ENCODE results near the gene CASR. TPM values are rescaled to one million over a fixed set of nuclear protein-coding genes. Genes with fewer than 3 reads are reported as not detected.

Gene CASR
- total RNA-seq, 1 experiment from 2014 or later: 0.02 TPM

DNA sequence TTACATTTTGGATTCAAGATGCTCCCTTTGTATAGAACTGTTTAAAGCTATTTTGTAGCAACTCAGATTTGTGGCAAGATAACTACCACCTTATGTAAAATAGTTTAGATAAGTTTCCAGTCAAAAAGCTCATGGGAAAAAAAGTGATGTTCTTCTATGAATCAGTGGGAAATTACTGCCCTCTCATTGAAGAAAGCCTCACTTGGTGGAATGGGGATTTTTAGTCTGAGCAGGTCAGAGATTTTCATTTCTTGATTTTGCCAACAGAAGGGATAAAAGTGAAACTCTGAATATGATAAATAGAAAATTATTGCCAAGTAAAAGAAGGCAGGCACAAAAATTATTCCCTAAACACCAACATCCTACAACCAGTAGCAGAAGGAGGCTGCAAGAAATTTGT lies 115.7 kb downstream of the CASR start:
- Mint-ChIP-seq H3K9me3 (peaks cover 0 to 1% of the 10 kb centered on the region in 2 experiments; a peak in 1 of 5 replicates), H3K27me3 (ENCODE audit: low read depth) (no peaks in the 10 kb centered on the region), H3K36me3 (ENCODE audit: insufficient read depth in 1 of 3, low read depth in 3 of 3) (no peaks in the 10 kb centered on the region; a peak in 1 of 7 replicates), H3K4me3 (no peak overlapping the region), H3K27ac (no peak overlapping the region), H3K4me1 (no peaks in the 10 kb centered on the region)
- H2BK15ac ChIP-seq (ENCODE audit: low read depth, low read length): no peak overlapping the region
- no peak overlapping the region for H3K18ac ChIP-seq (ENCODE audit: insufficient read length, low read depth, low read length)
- H3K9ac ChIP-seq (ENCODE audit: extremely low read depth, insufficient read length, low read length): no peak overlapping the region
- no peak overlapping the region for H2BK12ac ChIP-seq (ENCODE audit: insufficient read length, low read depth, low read length)
- no peaks in the 10 kb centered on the region for H3K4me1 ChIP-seq (ENCODE audit: insufficient read depth, low read length)
- no peak overlapping the region for H2AK5ac ChIP-seq (ENCODE audit: insufficient read length, low read length)
- H3K4ac ChIP-seq (ENCODE audit: low read depth, low read length): no peak overlapping the region
- H2BK5ac ChIP-seq (ENCODE audit: insufficient read length, low read length): no peak overlapping the region
- H4K20me1 ChIP-seq (ENCODE audit: control insufficient read depth, insufficient read depth, insufficient read length): no peaks in the 10 kb centered on the region
- H3K23ac ChIP-seq (ENCODE audit: insufficient read length, low read depth, low read length): no peak overlapping the region
- H3K4me2 ChIP-seq (ENCODE audit: insufficient read depth, insufficient read length, low read length): no peak overlapping the region
- H4K5ac ChIP-seq (ENCODE audit: insufficient read length, low read depth, low read length): no peak overlapping the region
- H2BK120ac ChIP-seq (ENCODE audit: low read depth, low read length, poor library complexity, severe bottlenecking): no peak overlapping the region
- no peak overlapping the region for H2AFZ ChIP-seq (ENCODE audit: low read length)
- TF ChIP-seq, protein P1, sequence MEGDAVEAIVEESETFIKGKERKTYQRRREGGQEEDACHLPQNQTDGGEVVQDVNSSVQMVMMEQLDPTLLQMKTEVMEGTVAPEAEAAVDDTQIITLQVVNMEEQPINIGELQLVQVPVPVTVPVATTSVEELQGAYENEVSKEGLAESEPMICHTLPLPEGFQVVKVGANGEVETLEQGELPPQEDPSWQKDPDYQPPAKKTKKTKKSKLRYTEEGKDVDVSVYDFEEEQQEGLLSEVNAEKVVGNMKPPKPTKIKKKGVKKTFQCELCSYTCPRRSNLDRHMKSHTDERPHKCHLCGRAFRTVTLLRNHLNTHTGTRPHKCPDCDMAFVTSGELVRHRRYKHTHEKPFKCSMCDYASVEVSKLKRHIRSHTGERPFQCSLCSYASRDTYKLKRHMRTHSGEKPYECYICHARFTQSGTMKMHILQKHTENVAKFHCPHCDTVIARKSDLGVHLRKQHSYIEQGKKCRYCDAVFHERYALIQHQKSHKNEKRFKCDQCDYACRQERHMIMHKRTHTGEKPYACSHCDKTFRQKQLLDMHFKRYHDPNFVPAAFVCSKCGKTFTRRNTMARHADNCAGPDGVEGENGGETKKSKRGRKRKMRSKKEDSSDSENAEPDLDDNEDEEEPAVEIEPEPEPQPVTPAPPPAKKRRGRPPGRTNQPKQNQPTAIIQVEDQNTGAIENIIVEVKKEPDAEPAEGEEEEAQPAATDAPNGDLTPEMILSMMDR (conservative IDR thresholded peaks at IDR 0.05): no peak
- no peaks in the 10 kb centered on the region for H3K9me3 ChIP-seq (ENCODE audit: control insufficient read depth, low read depth, low read length)
- no peak overlapping the region for H3K56ac ChIP-seq (ENCODE audit: insufficient read length, low read depth, low read length)
- H3K27ac ChIP-seq (ENCODE audit: insufficient read length, low read depth, low read length): no peak overlapping the region
- no peaks in the 10 kb centered on the region for H3K79me1 ChIP-seq (ENCODE audit: insufficient read depth, low read depth, low read length, poor library complexity, severe bottlenecking)
- H3K14ac ChIP-seq (ENCODE audit: insufficient read depth, low read length): no peak overlapping the region
- no peaks in the 10 kb centered on the region for H3K79me2 ChIP-seq (ENCODE audit: insufficient read depth, low read length)
- H3K23me2 ChIP-seq (ENCODE audit: insufficient read length, low read depth, low read length, poor library complexity, severe bottlenecking): no peaks in the 10 kb centered on the region
- H3T11ph ChIP-seq (ENCODE audit: low read length): no peak overlapping the region
- H4K8ac ChIP-seq (replicated peaks; ENCODE audit: insufficient read length, low read depth, low read length): no peak overlapping the region
- no peak overlapping the region for H4K91ac ChIP-seq (ENCODE audit: insufficient read length, low read depth, low read length)
- H3K27me3 ChIP-seq (ENCODE audit: insufficient read depth, low read length): no peaks in the 10 kb centered on the region
- no peak for DNase-seq
- no peak overlapping the region for H2BK20ac ChIP-seq (ENCODE audit: low read depth, low read length, poor library complexity, severe bottlenecking)
